HepG2 (cell line): Measurements from ENCODE around the gene ZBTB7B. TPM values are rescaled to one million over a fixed set of nuclear protein-coding genes. Genes with fewer than 3 reads are reported as not detected.

Experiments used
- ATAC-seq: fragments of 200-7000 bp; cut with Tn5 transposase; 3 replicates; pipeline ENCODE4 v1.9.1; 2020; ENCODE audit warnings: mild to moderate bottlenecking, moderate library complexity
- BruUV-seq: library from RNA; stranded (reverse); fragments of 400-500 nt; replicated peaks from 2 replicates; lab custom pipeline; 2021; lab: Mats Ljungman, UMichigan
- CTCF ChIA-PET: fragments of 300-600 bp; formaldehyde crosslinking; extraction: SDS; loops from one replicate; lab custom pipeline; 2021; ENCODE audit warnings: low total read pairs, inconsistent platforms, low intra/inter-chr PET ratio; lab: Yijun Ruan, JAX
- POLR2A ChIA-PET: fragments of 350-600 bp; sonication (Branson Sonifier 250); formaldehyde crosslinking; loops from one replicate; lab custom pipeline; 2020; ENCODE audit warnings: antibody characterized with exemption, inconsistent platforms; lab: Yijun Ruan, JAX
- DNase-seq: peaks from one replicate; pipeline ENCODE4 v3.0.0-alpha.2; 2015; ENCODE audit warnings: low spot score
- FAIRE-seq: peaks from 3 replicates; lab custom pipeline; 2011; peaks lifted over from hg19 to GRCh38; lab: Jason Lieb, UNC
- H2AFZ ChIP-seq: one replicate; pipeline ENCODE4 v1.6.1; 2011; ENCODE audit warnings: low read length, inconsistent platforms
- H3K27ac ChIP-seq: fragments of 300-600 bp; 3 replicates; pipeline ENCODE4 v1.8.0; 2011; ENCODE audit warnings: mixed run types, mild to moderate bottlenecking, mixed read lengths, low read length, inconsistent platforms; ENCODE audit not compliant: insufficient read depth; ENCODE audit errors: extremely low read length
- H3K27me3 ChIP-seq, 2 experiments: fragments of 200-600 bp in 1 of 2; 2 replicates in 1 of 2; 3 replicates in 1 of 2; pipeline versions ENCODE4 v1.6.0 to v1.8.0; 2011; ENCODE audit warnings: low read length in 2 of 2, mild to moderate bottlenecking in 2 of 2, moderate library complexity in 2 of 2, inconsistent platforms in 1 of 2; ENCODE audit not compliant: insufficient read depth in 2 of 2, control insufficient read depth in 1 of 2
- H3K36me3 ChIP-seq, 2 experiments: fragments of 200-600 bp in 1 of 2; replicated peaks in 1 of 2; 2 replicates in 1 of 2; 3 replicates in 1 of 2; pipeline versions ENCODE4 v1.5.1 to v1.8.0; 2011; ENCODE audit warnings: low read length in 2 of 2, inconsistent platforms in 1 of 2; ENCODE audit not compliant: insufficient read depth in 2 of 2, control insufficient read depth in 1 of 2
- H3K4me1 ChIP-seq: 2 replicates; pipeline ENCODE4 v1.5.1; 2012; ENCODE audit warnings: low read length, inconsistent platforms; ENCODE audit not compliant: insufficient read depth
- H3K4me2 ChIP-seq: 2 replicates; pipeline ENCODE4 v1.6.0; 2011; ENCODE audit warnings: low read depth, low read length, inconsistent platforms
- H3K4me3 ChIP-seq, 3 experiments: fragments of 200-600 bp in 1 of 3; sonication (generic), shearing (Covaris generic) in 1 of 3; replicated peaks in 1 of 3; 2 replicates each; pipeline ENCODE4 v1.5.1; 2011 to 2016; ENCODE audit warnings: low read length in 3 of 3, inconsistent platforms in 2 of 3, low read depth in 2 of 3, mild to moderate bottlenecking in 2 of 3, control low read depth in 1 of 3, mixed read lengths in 1 of 3; ENCODE audit not compliant: insufficient read depth in 1 of 3
- H3K79me2 ChIP-seq: one replicate; pipeline ENCODE4 v1.6.1; 2011; ENCODE audit warnings: low read length, inconsistent platforms; ENCODE audit not compliant: insufficient read depth
- H3K9ac ChIP-seq: 2 replicates; pipeline ENCODE4 v1.6.0; 2011; ENCODE audit warnings: mild to moderate bottlenecking, low read depth, low read length, inconsistent platforms; ENCODE audit not compliant: insufficient read depth
- H3K9me3 ChIP-seq: 2 replicates; pipeline ENCODE4 v1.5.1; 2012; ENCODE audit warnings: mild to moderate bottlenecking, low read length
- H4K20me1 ChIP-seq: 2 replicates; pipeline ENCODE4 v1.6.0; 2011; ENCODE audit warnings: inconsistent platforms, mild to moderate bottlenecking, low read length, moderate library complexity; ENCODE audit not compliant: insufficient read depth
- ATF2 ChIP-seq: sonication (generic); formaldehyde crosslinking; IDR thresholded peaks from 2 replicates; pipeline ENCODE4 v1.4.0; 2020; ENCODE audit warnings: missing genetic modification reagents
- HMGXB4 ChIP-seq, 2 experiments: sonication (generic) in 1 of 2; formaldehyde crosslinking in 1 of 2; IDR thresholded peaks; 2 replicates each; pipeline versions ENCODE4 v1.4.0 to v1.6.1; 2018 to 2020; ENCODE audit warnings: missing genetic modification reagents in 2 of 2, borderline replicate concordance in 1 of 2, low read depth in 1 of 2, mild to moderate bottlenecking in 1 of 2, missing biosample characterization in 1 of 2
- WGBS: methylation state at CpG from one replicate; pipeline ENCODE4 v1.1.6; 2017; ENCODE audit warnings: low lambda C conversion rate; 5-methylcytosine and 5-hydroxymethylcytosine counted together
- in situ Hi-C: cut with HindIII; loops from 2 replicates; pipeline ENCODE4 v1.10.0; 2017; ENCODE audit warnings: low pct_unique_long_range_greater_than_20kb; ENCODE audit not compliant: extremely low pct_ligation_motif_present
- intact Hi-C: fragments of 100-400 bp; cut with micrococcal nuclease; formaldehyde crosslinking; loops from one replicate; pipeline ENCODE4 v1.10.0; 2022; ENCODE audit not compliant: unreplicated experiment
- polyA plus RNA-seq, 8 experiments: library from polyadenylated mRNA; depleted of rRNA in 3 of 8; stranded (reverse) in 7 of 8; unstranded in 1 of 8; fragments of >200 nt; fragmentation: Illumina TruSeq in 4 of 8; extraction: Trizol in 4 of 8; gene quantifications; 2 replicates each; pipeline versions ENCODE4 v1.2.1 to v1.2.3, GENCODE V29; 2011 to 2016; ENCODE audit warnings: low read depth in 4 of 8, missing spikeins in 1 of 8, mixed read lengths in 1 of 8; ENCODE audit not compliant: insufficient read depth in 1 of 8
- total RNA-seq, 5 experiments: library from RNA; depleted of rRNA; stranded (reverse); fragments of >200 nt; fragmentation: Illumina TruSeq; extraction: Trizol; gene quantifications; 2 replicates each; pipeline ENCODE4 v1.2.3, GENCODE V29; 2016; ENCODE audit warnings: low read depth in 1 of 5

ZBTB7B gene
- total and polyA plus RNA-seq, 2 of the 13 experiments (the other 11 are each of a cell fraction or from before 2014, with no cell fraction given) = 15.5 to 17.5 TPM

- Histone ChIP-seq H4K20me1 (no peaks in the 10 kb centered on the region), H3K36me3 (peaks cover 5 to 18% of the 10 kb centered on the region in 2 experiments; a peak in 2 of 5 replicates), H2AFZ (no peak overlapping the region), H3K4me3 (no peak overlapping the region), H3K27ac (no peak overlapping the region), H3K79me2 (peaks cover 4% of the 10 kb centered on the region), H3K9me3 (no peaks in the 10 kb centered on the region), H3K4me2 (no peak overlapping the region), H3K4me1 (peaks cover 33% of the 10 kb centered on the region), H3K27me3 (no peaks in the 10 kb centered on the region), H3K9ac (no peak overlapping the region)
- DNase-seq (no peak), ATAC-seq (no peak), FAIRE-seq (no peak)
- ChIA-PET CTCF (interaction anchor here (2.1 kb wide), 1 partner anchor 28 kb away, joined by 13 read pairs; no protein-coding TSS in a partner anchor), POLR2A (interaction anchor here (1.7 to 1.8 kb wide), 2 partner anchors 11 to 12 kb away, joined by 5 to 6 read pairs; no protein-coding TSS in a partner anchor)
- WGBS = 93% methylated on average over 3 of the region's 3 CpGs
- in situ Hi-C loops (no loop called here), intact Hi-C loops (no loop called here)
- TF ChIP-seq HMGXB4 (CRISPR knock-in tag; IDR thresholded peaks at IDR 0.05; ENCODE audit: borderline replicate concordance in 1 of 2, low read depth in 1 of 2) (no peak), ATF2 (CRISPR knock-in tag) (no peak)
- BruUV-seq = no TSS peak
Observed at GRCh38 chr1:154989195-154989860, 13.3 kb upstream of the ZBTB7B start.
